ENCODE results near the gene ZNF268. TPM values are rescaled to one million over a fixed set of nuclear protein-coding genes. Genes with fewer than 3 reads are reported as not detected.
"Not testable (repeated sequence)": the region's sequence is repeated elsewhere in the genome, so short reads cannot be mapped to it uniquely, and the experiment has no call there.

The ZNF268 gene
- total and polyA plus RNA-seq, 11 donors: 2.6 to 15.5 (median 9.1) TPM

- 37 to 47% (median 40%) methylated on average over 26 to 61 of the region's 61 CpGs for WGBS, 4 donors
- TF ChIP-seq, protein P1, sequence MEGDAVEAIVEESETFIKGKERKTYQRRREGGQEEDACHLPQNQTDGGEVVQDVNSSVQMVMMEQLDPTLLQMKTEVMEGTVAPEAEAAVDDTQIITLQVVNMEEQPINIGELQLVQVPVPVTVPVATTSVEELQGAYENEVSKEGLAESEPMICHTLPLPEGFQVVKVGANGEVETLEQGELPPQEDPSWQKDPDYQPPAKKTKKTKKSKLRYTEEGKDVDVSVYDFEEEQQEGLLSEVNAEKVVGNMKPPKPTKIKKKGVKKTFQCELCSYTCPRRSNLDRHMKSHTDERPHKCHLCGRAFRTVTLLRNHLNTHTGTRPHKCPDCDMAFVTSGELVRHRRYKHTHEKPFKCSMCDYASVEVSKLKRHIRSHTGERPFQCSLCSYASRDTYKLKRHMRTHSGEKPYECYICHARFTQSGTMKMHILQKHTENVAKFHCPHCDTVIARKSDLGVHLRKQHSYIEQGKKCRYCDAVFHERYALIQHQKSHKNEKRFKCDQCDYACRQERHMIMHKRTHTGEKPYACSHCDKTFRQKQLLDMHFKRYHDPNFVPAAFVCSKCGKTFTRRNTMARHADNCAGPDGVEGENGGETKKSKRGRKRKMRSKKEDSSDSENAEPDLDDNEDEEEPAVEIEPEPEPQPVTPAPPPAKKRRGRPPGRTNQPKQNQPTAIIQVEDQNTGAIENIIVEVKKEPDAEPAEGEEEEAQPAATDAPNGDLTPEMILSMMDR (IDR thresholded peaks at IDR 0.05): no peak
- intact Hi-C loops (cut with DNase I): no loop called here
- Histone ChIP-seq H3K36me3 (no peaks in the 10 kb centered on the region), H3K4me1 (no peaks in the 10 kb centered on the region), H3K4me3 (no peak within 1 kb of the TSS), H3K9me3 (peaks cover 0 to 43% (median 0%) of the 10 kb centered on the region in 12 donors), H3K27ac (no peak within 1 kb of the TSS), H3K27me3 (peaks cover 0 to 12% (median 0%) of the 10 kb centered on the region in 9 donors)
- no peak for DNase-seq
- ATAC-seq: no peak
These were observed 54.3 kb downstream of the ZNF268 start, which contains the start of gene ANHX for GRCh38 chr12:133235401-133236112. Gene ANHX (minus strand): TSS chr12:133235877. CDS start chr12:133234356, 1,521 bp downstream.

GRCh38 chr12:133236144-133236543, 54.8 kb downstream of the ZNF268 start:
- no peak for ATAC-seq
- H3K27me3 ChIP-seq: peaks cover 0 to 12% (median 0%) of the 10 kb centered on the region in 9 donors
- H3K9me3 ChIP-seq: peaks cover 0 to 42% (median 0%) of the 10 kb centered on the region in 12 donors
- no peaks in the 10 kb centered on the region for H3K36me3 ChIP-seq
- H3K4me1 ChIP-seq: no peaks in the 10 kb centered on the region
- H3K27ac ChIP-seq: no peak overlapping the region
- no peak overlapping the region for H3K4me3 ChIP-seq
- intact Hi-C loops (cut with DNase I): no loop called here
- DNase-seq: no peak
- 44 to 66% (median 48%) methylated on average over 11 to 44 of the region's 44 CpGs for WGBS, 4 donors
- TF ChIP-seq, protein P1 (IDR thresholded peaks at IDR 0.05): no peak
- no peak for TF ChIP-seq POLR2A (IDR thresholded peaks at IDR 0.05)

DNA sequence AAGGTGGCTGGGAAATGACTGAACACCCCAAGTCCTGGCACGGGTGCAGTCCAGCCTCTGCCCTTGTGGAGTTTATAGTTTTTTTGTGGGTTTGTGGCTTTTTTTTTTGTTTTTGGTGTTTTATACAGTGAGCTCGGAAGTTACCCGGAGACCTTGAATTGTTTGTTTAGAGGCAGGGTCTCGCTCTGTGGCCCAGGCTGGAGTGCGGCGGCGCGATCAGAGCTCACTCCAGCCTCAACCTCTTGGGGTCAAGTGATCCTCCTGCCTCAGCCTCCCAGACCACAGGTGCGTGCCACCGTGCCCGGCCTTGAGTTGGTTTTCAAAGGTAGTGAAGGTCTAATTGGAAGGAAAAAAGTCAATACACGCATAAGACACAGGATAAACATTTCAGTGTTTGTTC, 55.3 kb downstream of the ZNF268 start:
- no peak for ATAC-seq

DNA sequence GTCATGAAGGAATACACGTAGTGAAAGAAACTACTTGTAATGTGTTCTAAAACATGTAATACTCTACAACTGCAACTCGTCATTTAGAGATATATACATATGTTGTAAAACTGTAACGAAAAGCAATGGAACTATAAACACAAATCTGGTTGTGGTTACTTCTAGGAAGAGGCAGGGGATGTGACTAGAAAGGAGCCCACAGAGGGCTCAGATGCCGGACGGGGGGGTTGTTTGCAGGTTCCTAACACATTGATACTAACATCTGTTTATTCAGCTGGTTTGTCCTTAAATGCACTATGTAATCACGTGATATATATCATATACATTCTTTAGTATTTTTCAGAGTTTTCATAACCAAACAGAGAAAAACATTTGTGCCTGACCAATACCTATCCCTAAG, 70.4 kb downstream of the ZNF268 start:
- no peak for TF ChIP-seq POLR2A (IDR thresholded peaks at IDR 0.05)
- TF ChIP-seq, protein P1 (IDR thresholded peaks at IDR 0.05): no peak
- Histone ChIP-seq H3K9me3 (peaks cover 0 to 24% (median 2%) of the 10 kb centered on the region in 12 donors), H3K36me3 (no peaks in the 10 kb centered on the region), H3K27me3 (no peaks in the 10 kb centered on the region), H3K4me1 (no peaks in the 10 kb centered on the region), H3K27ac (no peak overlapping the region), H3K4me3 (no peak overlapping the region)
- no peak for DNase-seq
- ATAC-seq: no peak
- intact Hi-C loops (cut with DNase I): no loop called here
- WGBS, 4 donors: 58 to 62% (median 60%) methylated on average over 6 of the region's 6 CpGs

More for the DNA sequence above, 55.3 kb downstream of the ZNF268 start:
- Histone ChIP-seq H3K36me3 (no peaks in the 10 kb centered on the region), H3K27ac (no peak overlapping the region), H3K9me3 (peaks cover 0 to 38% (median 0%) of the 10 kb centered on the region in 12 donors), H3K4me1 (no peaks in the 10 kb centered on the region), H3K27me3 (peaks cover 0 to 12% (median 0%) of the 10 kb centered on the region in 9 donors), H3K4me3 (no peak overlapping the region)
- no peak for TF ChIP-seq POLR2A (IDR thresholded peaks at IDR 0.05)
- TF ChIP-seq, protein P1 (IDR thresholded peaks at IDR 0.05): no peak
- no peak for DNase-seq
- 85 to 89% (median 87%) methylated on average over 12 of the region's 12 CpGs for WGBS, 4 donors
- intact Hi-C loops (cut with DNase I): no loop called here

GRCh38 chr12:133255833-133256232, 74.5 kb downstream of the ZNF268 start:
- H3K4me3 ChIP-seq; intact Hi-C loops (cut with DNase I); H3K36me3 ChIP-seq; H3K27ac ChIP-seq; ATAC-seq; H3K27me3 ChIP-seq; DNase-seq; H3K4me1 ChIP-seq: not testable (repeated sequence)
- H3K9me3 ChIP-seq: peaks cover 0 to 17% (median 2%) of the 10 kb centered on the region in 12 donors
- 21 to 52% (median 27%) methylated on average over 1 of the region's 1 CpG for WGBS, 4 donors
